NAMALWA (cell line): ENCODE data around the gene FXYD2.
A peak's percentile ranks its signal among the peaks of the same experiment; 100 is the strongest.

Experiments used
- DNase-seq: peaks from one replicate; pipeline ENCODE4 v3.0.0-alpha.2; 2015; ENCODE audit warnings: low spot score

The FXYD2 gene

DNA sequence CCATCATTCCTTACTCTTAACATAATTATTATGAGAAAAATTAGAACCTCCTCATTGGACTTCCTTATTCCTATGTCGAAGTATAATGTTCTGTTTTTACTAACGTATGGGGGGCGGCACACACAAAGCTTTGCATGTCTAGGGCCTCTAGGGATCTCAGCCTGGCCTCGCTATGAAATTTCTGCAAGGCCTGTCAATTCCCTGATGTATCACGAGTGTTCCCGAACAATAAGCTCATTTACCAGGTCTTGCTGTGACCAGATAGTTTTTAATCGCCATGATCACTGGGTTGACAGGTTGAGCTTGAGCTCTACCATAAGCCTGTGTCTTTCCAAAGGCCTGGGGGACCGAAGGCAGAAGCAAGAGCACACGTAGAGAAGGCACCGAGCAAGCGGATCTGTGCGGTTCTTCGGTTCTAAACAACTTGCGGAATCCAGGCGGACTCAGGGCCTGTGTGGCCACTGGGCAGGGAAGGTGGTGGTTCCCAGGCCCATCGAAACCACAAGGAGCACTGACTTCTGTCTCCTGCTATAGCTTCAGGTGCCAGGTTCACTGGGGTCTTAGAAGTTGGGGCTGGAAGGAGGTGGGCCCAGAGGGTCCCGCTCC is 10.4 kb upstream of the FXYD2 start:
- DNase-seq: no peak

DNA sequence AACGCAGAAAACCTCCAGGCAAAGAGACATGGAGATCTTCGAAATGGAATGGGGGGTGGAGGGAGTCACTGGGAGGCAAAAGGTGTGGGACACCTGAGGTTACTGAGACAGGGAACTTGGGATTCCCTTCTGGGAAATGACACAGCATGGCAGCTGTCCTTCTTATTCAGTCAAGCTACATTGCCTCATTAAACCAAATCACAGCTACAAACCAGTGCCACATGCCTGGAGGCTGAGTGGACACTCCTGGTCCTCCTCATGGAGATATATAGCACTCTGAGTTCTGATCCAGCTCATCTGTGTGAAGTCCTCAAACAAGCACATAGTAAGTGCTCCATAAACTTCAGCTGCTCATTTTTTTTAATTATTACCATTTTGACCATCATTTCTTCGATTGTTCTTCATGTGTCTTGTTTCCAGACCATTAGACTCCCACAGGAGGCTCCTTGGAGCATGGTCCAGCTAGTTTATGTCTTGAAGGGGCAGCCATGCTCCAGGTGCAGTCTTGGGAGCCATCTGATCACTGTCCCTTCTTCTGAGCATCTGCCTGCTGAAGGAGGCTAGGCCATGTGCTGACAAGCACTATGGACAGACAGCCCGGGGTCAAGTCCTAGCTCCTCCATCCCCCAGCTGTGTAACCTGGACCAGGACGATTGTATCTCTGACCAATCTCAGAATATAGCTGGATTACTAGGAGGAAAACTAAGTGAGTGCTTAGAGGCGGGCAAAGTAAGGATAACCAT is 9.7 kb upstream of the FXYD2 start:
- no peak for DNase-seq

DNA sequence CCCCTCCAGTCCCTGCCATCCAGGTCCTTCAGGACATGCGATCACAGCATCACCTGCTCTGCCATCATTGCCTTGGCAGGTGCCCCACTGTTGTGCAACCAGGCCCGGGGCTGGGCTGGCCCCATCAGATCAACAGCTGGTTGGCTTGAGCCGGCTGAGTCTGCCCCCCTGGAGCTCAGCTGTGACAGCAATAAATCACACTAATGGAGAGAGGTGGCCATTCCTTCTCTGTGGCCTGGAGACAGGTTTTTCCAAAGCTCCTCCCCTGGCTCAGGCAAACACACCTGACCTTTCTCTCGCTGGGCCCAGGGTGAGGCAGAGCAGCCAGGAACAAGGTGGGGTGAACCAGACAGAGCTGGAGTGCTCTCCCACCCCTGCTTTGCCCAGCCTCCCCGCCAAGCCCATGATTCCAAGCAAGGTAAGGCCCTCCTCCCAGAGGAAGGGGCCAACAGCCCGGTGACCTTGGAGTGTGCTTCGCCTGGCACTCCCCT is 8.9 kb upstream of the FXYD2 start:
- DNase-seq: no peak

DNA sequence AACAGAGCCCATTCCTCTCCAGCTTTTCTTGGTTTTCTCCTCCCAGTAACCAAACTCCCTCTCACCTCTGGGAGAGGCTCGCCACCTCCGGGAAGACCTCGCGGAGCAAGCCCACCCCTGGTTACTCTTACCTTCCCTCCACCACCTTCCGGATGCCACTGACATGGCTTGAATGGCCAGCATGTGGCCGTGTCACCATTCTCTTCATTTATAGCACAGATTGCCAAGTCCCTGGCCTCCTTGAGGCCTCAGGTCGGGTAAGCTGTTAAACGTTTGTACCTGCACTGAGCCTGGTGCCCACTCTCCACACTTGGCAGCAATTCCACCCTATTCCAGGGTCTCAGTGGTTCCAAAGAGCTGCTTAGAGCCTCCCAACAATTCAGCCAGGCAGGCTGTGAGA is 8.0 kb upstream of the FXYD2 start:
- DNase-seq: no peak

DNA sequence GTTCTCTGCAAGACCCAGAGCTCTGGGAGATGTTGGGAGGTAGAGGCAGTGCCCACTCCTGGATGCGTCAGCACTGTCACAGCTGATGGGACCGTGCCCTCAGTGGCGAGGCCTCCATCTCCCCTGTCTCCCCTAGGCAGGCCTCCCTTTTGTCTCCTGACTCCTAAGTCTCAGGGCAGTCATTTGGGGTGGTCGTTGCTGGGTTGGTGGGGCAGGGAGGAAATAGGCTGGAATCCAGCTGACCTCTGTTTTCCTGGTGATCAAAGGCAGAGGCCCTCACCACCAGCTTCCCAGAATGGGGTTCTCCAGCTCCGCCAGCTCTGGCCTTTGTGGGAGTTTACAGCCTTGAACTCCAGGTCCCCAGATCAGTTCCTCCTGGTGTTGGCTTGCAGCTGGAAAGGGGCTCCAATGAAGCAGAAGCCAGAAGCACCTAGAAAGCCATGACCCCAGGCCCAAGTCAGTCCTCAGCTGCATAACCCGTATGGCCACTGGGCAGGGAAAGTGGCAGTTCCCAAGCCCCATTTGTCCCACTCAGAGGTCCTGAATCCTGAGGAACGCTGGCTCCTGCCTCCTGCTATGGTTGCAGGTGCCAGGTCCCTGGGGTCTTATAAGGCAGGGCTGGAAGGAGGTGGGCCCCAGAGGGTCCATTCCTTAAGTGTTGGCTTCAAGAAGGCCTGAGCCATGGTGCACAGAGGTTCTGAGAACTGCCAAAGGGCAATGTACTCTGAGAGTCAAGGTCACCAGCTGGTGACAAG is 7.3 kb upstream of the FXYD2 start:
- no peak for DNase-seq

DNA sequence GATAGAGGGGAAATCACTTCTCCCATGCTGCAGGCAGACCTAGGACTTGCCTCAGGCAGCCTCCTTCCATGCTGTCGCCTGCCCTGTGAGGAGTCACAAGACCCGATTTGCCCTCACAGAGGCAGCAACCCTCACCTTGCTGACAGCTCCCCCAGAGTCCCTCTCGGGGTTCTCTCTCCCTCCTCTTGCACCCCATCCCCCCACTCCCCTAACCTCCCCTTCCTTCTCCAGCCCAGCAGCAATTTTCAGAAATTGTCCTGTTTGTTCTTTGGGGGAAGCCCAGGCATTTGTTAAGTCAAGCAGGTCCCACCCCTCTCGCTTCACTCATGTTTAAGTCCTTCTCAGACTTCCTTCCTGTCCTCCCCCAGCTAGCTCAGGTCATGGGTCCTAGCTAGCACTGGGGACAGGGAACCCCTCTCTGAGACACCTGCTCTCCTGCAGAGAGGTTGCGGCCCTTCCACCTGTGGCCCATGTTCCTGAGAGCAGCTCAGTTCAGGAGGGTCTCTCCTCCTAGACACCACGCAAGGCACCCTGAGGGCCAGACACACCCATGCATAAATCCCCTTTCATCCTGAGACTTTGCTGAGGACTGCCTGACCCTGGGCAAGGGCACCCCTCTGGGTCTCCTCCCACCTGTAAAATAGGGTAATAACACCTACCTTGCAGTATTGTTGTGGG is 6.3 kb upstream of the FXYD2 start:
- no peak for DNase-seq

DNA sequence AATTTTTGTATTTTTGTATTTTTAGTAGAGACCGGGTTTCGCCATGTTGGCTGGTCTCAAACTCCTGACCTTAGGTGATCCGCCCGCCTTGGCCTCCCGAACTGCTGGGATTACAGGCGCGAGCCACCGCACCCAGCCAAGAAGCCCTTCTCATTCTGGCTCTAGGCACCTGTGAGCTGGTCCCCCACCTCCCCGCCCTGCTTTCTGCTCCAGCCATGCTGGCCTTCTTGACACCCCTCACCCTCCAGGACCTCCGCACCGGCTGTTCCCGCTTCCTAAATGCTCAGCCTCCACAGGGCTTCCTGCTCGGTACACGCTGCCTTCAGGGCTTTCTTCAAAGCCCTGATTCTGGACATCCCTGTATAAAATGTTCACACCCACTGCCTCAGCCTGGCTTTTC is 5.5 kb upstream of the FXYD2 start:
- no peak for DNase-seq

DNA sequence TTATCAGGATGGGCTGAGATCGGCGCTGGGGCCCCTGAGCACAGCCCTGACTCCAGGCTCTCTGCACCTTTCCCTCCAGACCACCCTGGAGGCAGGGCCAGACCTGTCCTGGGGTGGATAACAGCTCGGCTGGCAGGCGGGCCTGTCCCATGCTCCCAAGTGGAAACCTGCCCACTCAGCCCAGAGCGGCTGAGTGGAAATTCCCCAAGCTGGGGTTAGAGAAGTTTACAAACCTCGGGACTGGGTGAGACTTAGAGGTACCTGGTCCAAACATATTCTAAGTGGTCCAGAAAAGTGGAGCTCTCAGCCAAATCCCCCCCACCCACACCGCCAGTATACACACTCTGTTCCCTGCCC is 4.8 kb upstream of the FXYD2 start:
- no peak for DNase-seq

DNA sequence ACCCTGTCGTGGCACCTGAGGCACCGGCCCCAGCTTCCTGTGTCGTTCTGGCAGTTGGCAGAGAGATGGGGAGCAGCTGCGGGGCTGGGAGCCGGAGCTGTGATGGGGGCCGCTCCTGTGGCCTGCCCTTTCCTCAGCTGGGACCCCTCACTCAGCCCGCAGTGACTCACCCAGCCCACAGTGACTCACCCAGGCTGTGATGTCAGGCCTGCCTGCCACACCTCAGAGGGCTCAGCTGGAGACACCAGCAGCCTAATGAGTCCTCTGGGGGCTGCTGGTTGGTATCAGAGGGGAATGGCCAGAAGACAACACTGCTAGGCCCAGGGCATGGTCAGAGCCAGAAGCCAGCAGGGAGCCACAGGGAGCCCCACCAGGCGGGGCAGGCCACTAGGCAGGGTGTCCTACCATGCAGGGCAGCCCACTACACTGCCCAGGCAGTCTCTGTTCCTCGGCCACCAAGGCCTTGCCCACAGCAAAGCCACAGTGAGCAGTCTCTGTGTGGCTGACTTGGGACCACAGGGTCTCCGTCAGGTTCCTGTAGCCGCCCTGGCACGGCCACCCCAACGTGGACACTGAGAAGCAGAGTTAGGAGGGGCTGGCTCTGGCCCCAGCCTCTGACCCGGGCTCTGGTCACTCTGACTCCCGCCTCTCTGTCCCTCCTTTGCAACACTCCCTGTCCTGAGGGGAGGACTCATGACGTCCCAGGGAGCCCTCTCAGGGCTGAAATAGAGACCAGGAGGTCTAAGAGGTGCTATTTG is 4.2 kb upstream of the FXYD2 start:
- peak; percentile 55 for DNase-seq

DNA sequence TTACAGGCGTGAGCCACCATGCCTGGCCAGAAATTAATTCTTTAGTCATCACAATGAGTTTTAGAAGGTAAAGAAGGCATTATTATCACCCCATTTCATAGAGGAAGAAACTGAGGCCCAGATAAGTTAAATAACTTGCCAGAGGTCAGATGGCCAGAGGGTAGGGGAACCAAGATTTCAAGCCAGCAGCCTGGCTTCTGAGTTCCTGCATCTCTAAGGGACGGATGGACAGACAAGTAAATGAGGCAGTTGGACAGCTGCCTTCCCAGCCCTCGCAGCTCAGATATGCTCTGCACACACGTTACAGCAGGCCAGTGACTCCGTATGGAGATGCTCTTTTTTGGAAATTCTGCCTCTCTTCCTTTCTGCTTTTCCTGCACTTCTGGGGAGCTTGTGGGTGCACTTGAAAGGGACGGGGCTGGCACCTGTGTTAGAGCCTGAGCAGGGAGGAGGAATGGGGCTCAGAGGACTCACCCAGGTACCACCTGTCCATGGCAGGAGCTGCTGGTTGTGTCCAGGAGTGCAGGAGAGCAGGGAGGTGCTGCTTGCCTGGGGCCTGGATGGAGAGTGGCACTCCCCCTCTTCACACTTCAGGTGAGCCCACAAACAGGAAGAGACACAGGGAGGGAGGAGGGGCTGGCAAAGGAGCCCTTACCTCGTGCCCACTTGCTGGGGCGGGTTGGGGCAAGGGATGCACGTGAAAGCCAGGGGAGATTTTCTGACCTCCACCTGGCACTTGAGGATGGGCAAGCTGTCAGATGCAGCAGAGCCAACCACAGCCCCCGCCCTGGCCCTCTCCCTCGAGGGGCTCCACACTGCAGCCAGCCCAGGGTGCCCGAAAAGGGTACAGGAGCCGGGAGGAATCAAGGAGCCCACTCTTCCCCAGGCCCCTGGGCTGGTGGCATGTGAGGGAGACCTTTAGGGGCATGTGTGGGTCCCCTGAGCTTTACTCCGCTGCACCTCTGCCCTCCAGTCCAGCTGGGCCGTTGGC is 3.3 kb upstream of the FXYD2 start:
- no peak for DNase-seq

DNA sequence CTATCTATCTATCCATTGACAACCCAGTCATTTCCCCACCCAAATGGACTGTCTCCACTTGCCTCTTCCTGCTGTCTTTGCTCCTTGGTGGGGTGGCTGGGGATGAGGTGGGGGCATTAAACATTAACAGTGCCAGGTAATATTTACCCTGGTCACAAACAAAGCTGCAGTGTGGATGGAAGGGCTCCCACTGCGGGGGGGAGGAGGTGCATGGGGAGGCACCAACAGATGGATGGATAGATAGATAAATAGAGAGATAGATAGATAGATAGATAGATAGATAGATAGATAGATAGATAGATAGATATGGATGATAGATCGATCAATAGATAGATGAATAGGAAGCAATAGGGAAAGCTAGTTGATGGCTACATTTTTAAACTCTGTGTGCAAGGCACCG is 2.3 kb upstream of the FXYD2 start:
- no peak for DNase-seq

DNA sequence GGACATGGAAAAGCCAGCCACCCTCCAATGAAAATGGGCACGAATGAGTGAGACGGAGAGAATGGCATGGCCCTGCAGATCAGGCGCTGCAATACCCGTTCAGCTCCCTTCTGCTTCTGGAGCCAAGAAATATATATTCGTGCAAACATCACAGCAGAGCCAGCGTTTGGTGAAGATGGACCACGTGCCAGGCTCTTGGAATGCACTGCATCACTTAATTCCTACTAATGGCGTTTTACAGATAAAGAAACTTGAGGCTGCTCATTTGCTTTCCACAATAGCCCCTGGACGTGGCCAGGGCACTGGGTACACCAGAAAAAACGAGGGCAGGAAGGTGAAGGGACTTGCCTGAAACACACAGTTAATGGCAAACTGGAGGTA is 1.6 kb upstream of the FXYD2 start:
- no peak for DNase-seq

DNA sequence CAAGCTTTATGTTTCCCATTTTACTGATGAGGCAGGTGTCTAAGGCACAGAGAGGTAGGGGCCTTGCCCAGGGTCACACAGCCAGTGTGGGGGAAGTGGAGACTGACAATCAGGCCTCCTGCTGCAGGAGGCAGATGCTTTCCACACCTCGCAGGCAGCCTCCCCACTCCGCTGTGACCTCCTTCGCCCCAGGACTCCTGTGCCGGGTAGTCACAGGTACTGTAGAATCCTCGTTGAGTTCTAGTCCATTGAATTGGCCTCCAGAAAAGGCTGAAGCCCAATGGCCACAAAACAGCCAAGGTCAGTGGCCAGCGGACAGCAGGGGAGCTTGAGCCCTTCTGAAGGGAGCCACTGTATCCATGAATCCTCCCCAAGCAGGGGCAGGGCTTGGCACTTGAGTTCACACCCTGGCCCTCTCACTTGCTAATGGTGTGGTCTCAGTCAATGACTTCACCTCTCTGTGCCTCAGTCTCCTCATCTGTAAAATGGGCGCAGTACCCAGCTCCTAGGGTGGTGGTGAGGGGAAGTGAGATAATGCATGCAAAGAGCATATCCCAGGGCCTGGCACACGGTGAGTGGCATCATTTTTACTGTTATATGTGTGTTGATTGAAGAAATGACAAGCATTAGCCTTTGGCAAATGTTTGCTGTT is 1.1 kb upstream of the FXYD2 start:
- no peak for DNase-seq

DNA sequence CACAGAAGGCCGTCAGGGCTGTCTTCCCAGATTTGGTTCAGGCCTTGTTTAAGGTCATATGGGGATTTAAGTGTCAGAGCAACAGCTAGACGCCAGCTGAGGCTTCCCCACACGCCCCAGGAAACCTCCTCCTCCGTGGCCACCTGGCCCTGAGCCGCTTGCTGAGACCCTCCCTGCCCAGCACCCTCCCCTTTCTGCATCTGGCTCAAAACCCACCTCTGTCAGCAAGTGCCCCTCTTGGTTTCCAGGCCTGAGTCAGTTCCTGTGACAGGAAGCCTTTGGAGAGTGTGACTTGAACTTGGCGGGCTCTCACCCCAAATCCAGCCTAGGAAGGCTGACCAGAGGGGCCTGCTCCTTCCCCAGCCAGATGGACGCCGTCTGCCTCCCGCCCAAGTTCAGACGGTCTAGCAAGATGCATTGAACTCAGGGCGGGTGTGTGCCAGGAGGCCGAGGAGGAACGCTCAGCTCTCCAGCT is 561 bp downstream of the FXYD2 start:
- no peak for DNase-seq

DNA sequence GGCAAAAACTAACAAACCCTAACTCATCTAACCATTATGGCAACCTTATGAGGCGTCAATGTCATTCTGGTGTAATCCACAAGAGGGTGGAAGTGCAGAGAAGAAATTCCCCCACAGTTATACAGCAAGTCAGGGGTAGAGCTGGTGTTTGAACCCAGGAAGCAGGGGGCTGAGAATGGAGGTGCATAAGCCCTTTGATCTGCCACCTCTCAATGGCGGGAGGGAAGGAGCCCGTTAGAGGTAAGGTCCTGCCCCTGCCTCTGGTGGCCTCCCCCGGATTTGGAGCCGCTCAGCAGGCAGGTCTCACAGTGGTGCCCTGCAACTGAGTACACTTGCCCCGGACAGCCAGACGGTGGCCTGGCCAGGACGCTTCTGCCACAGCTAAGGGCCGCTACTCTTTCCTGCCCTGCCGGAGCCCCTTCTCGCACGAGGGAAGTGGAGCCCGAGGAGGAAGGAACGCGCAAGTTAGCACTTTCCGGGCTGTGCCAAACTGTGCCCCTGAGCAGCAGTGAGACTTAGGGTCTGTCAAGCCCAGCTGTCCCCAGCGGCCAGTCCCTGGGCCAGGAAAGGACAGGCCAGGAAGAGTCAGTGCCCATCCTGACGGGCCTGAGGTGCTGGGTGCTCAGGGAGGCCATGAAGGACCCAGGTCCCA is 1.1 kb downstream of the FXYD2 start:
- DNase-seq: peak; percentile 62

DNA sequence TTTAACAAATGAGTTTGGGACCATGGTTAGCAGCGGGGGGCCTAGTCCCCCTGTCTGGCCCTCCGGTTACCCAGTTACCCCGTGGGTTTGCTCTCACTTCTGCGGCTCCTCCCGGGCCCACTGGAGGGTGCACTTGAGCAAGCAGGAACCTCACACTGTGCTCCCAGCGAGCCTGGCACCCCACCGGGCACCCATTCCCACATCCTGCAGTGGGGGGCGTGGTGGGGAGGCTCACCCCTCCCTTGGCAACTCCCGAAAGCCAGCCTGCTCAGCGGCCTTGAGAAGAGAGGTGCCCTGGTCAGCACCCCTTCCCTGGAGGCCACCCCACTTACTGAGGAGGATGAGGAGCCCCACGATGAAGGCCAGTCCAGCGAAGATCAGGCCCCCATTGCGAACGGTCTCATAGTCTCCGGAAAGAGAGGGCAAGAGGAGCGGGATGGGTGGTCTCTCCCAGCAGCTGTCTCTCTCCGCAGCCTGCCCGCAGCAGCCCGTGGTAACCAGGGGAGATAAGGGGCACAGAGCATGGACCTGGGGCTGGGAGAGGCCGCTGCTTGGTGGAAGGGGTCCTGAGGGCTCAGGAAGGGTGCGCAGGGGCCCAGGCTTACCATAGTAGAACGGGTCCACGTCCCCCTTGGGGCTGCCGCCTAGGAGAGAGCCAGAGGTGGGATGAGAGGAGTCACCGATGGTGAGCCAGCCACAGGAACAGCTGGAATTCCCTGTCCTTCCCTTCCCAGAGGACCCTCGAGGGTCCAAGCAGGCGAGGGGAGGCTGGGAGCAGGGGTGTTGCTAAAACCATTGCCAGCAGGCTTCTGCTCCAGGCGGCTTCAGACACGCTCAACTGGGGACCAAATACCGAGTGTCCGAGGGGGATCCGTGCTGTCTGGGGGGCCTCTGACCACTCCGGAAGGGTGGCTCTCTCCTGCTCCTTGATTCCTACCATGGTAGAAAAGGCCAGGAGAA is 2.2 kb downstream of the FXYD2 start:
- DNase-seq: peak; percentile 55

DNA sequence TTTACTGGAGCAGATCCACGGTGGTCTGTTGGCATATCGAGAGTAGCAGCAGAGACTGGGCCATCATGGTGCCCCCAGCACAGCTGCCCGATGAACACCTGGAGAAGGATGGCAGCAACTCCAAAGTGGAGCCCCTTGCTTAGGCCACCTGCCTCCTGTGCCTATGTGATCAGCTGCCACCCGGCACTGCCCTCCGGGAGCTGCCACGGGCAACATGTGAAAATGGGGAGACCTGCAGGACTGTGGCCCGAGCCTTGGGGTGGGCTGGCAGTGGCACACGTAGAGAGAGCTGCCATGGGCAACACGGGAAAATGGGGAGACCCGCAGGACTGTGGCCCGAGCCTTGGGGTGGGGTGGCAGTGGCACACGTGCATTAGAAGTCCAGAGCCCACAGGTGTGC is 3.1 kb downstream of the FXYD2 start:
- DNase-seq: no peak

DNA sequence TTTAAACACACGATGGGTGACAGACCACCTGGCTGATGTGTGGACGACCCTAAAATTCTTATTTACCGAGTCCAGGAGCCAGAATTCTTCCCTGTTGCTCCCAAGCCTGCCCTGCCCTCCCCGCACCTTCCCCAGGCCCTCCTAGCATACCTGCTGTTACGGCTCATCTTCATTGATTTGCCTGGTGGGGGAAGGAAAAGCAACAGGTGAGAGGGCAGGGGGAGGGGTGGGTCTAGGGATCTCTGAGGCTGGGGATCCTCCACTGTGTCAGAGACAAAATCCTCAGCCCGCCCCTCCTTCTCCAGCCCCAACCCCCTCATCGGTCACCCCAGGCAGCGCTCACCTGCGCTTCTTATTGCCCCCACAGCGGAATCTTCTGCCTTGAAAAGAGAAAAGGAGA is 4.0 kb downstream of the FXYD2 start:
- DNase-seq: no peak
